Inflammatory macrophage treated with lipopolysaccharide for 4 hours (primary cell): ENCODE measurements around the gene BTBD9.

Experiments used
- DNase-seq: peaks from one replicate; pipeline ENCODE4 v3.0.0-alpha.2; 2020

Gene BTBD9

GRCh38 chr6:38552121-38552520 lies 87.6 kb downstream of the BTBD9 start:
- DNase-seq = peak; percentile 89

- no peak for DNase-seq
Measured at GRCh38 chr6:38549795-38550194, 89.9 kb downstream of the BTBD9 start.

GRCh38 chr6:38549180-38549579 lies 90.5 kb downstream of the BTBD9 start:
- no peak for DNase-seq

- DNase-seq = no peak
Measured at GRCh38 chr6:38543022-38543421, 96.7 kb downstream of the BTBD9 start.

- no peak for DNase-seq
Measured at GRCh38 chr6:38542031-38542430, 97.7 kb downstream of the BTBD9 start.

DNA sequence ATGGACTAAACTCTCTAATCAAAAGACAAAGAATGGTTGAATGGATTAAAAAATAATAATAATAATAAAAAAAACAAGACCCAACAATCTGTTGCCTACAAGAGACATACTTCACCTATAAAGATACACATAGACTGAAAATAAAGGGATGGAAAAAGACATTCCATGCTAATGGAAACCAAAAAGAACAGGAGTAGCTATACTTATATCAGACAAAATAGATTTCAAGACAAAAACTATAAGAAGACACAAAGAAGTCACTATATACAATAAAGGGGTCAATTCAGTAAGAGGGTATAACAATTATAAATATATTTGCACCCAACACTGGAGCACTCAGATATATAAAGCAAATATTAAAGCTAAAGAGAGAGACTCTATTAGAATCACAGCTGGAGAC lies 106.7 kb downstream of the BTBD9 start:
- DNase-seq = no peak

DNA sequence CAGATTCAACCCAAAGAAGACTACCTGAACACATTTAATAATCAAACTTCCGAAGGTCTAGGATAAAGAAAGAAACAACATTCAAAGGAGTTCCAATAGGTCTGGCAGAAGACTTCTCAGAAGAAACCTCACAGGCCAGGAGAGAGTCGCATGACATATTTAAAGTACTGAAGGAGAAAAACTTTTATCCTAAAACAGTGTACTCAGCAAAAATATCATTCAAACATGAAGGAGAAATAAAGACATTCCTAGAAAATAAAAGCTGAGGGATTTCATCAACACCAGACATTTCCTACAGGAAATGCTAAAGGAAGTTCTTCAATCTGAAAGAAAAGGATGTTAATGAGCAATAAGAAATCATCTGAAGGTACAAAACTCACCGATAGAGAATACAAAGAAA lies 108.6 kb downstream of the BTBD9 start:
- no peak for DNase-seq

DNA sequence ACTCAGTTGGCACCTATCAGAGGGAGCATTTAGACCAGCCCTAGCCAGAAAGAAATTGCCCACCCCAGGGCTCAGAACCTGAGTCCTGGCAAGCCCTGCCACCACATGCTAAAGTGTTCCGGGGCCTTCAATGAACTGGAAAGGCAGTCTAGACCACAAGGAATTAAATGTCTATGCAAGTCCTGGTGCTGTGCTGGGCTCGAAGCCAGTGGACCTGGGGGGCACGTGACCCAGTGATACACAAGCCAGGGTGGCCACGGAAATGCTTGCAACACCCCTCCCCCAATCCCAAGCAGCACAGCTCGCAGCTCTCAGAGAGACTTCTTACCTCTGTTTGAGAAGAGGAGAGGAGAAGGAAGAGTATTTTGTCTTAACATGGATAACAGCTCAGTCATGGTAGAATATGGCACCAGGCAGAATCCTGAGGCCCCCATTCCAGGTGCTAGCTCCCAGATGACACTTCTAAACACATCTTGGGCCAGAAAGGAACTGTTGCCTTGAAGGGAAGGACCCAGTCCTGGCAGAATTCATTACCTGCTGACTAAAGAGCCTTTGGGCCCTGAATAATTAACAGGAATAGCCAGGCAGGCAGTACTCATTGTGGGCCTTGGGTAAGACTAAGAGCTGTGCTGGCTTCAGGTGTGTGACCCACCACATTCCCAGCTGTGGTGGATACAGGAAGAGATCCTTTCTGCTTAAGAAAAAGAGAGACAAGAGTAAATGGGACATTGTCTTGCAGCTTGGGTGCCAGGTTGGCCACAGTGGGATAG lies 111.3 kb downstream of the BTBD9 start:
- no peak for DNase-seq

DNA sequence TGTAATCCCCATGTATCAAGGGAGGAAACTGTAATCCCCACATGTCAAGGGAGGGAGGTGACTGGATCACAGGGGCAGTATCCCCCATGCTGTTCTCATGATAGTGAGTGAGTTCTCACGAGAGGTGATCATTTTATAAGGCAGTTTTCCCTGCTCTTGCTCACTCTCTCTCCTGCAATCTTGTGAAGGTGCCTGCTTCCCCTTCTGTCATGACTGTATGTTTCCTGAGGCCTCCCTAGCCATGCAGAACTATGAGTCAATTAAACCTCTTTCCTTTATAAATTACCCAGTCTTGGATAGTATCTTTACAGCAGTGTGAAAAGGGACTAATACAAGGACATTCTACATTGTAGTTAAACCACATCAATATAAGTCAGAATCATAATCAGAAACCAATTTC lies 112.4 kb downstream of the BTBD9 start:
- no peak for DNase-seq

DNA sequence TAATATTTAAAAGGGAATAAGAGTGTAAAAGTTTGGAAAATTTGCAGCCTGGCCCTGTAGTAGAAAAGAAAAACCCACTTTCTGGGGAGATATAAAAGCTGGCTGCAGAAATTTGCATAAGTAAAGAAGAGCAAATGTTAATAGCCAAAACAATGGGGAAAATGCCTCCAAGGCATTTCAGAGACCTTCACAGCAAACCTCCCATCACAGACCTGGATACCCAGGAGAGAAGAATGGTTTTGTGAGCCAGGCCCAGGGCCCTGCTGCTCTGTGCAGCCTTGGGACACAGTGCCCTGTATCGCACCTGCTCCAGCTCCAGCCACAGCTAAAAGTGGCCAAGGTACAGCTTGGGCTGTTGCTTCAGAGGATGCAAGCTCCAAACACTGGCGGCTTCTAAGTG lies 113.8 kb downstream of the BTBD9 start:
- no peak for DNase-seq

DNA sequence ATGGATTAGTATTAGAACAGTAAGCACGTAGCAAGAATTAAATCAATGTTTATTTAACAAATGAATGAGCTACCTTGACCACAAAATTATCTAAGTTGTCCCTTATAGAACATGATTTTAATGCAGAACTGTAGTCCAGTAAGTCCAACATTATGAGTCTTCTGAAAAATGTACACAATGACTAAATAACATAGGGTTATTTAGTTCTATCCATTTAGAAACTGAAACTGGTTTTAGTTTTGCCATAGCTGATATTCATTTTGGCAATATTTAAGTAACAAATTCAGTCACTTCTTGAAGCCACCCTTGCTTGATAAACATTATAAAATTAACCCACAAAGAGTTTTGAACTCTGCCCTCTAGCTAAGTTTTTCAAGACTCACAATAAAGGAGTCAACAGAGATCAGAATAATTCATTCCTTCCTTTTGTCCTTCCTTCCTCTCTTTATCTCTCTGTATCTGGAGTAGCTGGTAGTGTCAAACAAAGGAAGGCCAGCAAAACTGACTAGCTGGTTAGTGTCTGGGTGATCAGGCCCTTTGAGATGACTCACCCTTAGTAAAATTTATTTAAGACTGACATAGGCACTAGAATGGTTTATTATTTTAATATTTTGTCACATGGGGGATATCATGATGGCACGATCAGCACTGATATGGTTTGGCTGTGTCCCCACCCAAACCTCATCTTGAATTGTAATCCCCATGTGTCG lies 115.1 kb downstream of the BTBD9 start:
- DNase-seq = no peak

DNA sequence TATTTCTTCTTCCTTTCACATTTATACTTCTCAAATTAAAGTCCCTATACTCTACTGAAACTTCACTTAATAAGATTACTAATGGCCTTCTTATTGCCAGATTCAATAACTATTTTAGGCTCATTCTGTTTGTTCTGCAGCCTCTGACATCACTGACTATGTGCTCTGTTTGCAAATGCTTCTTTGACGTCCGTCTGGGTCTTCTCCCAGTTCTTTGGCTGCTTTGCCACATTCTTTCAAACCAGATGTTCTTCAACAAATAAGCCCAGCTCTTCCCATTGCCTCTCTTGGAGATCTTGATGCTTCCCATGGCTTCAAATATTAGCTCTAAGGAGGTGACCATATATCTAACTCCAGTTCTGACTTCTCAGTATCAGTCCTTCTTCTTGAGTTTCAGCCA lies 117.4 kb downstream of the BTBD9 start:
- no peak for DNase-seq

GRCh38 chr6:38518511-38519304 lies 121.0 kb downstream of the BTBD9 start:
- DNase-seq = peak; percentile 6

DNA sequence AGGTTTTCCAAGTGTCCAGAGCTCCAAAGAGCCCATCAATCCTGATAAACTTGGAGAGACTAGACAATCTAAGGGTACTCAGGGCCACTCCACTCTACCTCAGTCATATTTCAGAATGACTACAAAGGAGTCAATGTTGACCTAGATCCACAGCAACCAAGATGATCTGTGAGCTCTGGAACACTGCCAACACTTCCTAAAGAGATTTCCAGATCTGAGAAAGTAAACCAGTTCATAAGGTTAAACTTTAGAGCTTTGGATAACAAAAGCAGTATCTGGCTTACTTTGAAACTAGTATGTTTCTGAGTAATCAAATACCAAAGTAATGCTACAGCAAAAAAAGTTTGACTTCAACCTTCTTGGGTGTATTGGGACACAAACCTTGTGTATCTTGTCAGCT lies 122.7 kb downstream of the BTBD9 start:
- DNase-seq = no peak

- DNase-seq = no peak
Measured at GRCh38 chr6:38514399-38514798, 125.3 kb downstream of the BTBD9 start.

DNA sequence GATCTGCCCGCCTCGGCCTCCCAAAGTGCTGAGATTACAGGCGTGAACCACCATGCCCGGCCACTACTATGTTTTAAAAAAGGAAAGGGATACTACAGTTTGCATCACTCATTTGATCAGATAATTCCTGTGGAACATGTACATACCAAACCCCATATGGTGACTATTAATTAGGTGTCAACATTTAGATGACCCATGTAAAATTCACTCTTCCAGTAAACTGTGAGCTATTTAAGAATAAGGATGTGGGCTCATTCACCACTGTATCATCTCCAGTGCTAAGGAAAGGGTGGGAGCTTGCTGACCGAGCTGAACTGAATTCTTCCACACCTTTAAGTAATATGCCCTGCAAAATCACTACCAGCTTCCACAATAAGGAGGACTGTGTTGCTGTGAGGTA lies 127.5 kb downstream of the BTBD9 start:
- no peak for DNase-seq

GRCh38 chr6:38510205-38510604 lies 129.5 kb downstream of the BTBD9 start:
- no peak for DNase-seq

GRCh38 chr6:38509713-38510112 lies 130.0 kb downstream of the BTBD9 start:
- no peak for DNase-seq

DNA sequence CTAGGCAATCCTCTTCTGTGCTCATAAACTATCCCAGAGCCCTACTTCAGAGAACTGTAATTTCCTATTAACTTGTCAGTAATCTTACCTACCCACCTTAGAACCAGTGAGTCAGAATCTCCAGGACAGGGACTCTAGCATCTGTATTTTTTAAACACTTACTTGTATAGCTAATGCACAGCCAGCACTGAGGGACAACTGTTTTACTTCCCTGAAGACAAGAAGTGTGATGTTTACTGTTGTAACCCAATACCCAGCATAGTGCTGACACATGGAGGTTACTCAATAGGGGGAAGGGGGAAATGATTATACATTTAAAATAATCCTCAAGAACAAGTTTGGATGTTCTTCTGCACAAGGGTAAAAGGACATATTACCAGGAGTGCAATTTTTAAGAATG lies 130.8 kb downstream of the BTBD9 start:
- peak; percentile 22 for DNase-seq

- DNase-seq = no peak
Measured at GRCh38 chr6:38508286-38508685, 131.4 kb downstream of the BTBD9 start.

DNA sequence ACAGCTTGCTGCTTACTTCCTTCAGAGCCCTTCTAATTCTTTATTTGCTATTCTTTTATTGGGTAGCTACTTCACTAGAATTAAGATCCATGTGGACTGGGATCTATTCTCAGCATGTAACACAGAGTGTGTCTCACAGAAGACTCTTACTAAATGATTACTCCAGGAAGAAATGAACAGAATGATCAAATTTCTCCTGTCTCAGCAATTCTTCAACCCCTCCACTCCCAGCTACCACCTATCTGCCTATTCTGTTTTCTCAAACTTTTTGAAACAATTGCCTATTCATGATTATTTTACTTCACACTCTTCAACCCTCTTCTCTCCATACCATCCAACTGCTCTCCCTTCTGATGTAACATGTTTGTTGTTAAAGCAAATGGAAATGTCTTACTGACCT lies 132.6 kb downstream of the BTBD9 start:
- DNase-seq = no peak

DNA sequence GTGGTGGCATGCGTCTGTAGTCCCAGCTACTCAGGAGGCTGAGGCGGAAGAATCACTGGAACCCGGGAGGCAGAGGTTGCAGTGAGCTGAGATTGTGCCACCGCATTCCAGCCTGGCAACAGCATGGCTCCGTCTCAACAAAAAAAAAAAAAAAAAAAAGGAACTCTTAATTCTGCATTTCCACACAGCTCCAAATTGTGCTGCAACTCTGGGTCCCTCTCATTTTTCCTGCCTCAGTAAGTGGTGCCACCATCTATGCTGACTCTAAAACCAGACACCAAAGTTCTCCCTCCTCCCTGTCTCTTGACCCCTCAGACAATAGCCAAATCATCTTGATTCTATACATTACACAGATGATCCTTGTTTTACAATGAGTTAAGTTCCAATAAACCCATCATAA lies 133.9 kb downstream of the BTBD9 start:
- peak; percentile 17 for DNase-seq

GRCh38 chr6:38504996-38505395 lies 134.7 kb downstream of the BTBD9 start:
- DNase-seq = no peak
